ENCODE results near the gene S1PR3.

GRCh38 chr9:89025553-89025952 is 34.3 kb downstream of the S1PR3 start:
- TF ChIP-seq, protein P1, sequence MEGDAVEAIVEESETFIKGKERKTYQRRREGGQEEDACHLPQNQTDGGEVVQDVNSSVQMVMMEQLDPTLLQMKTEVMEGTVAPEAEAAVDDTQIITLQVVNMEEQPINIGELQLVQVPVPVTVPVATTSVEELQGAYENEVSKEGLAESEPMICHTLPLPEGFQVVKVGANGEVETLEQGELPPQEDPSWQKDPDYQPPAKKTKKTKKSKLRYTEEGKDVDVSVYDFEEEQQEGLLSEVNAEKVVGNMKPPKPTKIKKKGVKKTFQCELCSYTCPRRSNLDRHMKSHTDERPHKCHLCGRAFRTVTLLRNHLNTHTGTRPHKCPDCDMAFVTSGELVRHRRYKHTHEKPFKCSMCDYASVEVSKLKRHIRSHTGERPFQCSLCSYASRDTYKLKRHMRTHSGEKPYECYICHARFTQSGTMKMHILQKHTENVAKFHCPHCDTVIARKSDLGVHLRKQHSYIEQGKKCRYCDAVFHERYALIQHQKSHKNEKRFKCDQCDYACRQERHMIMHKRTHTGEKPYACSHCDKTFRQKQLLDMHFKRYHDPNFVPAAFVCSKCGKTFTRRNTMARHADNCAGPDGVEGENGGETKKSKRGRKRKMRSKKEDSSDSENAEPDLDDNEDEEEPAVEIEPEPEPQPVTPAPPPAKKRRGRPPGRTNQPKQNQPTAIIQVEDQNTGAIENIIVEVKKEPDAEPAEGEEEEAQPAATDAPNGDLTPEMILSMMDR (IDR thresholded peaks at IDR 0.05), result no peak
- TF ChIP-seq POLR2A (IDR thresholded peaks at IDR 0.05), result no peak

All from thyroid gland (tissue), 4 donors.